Activated naive CD8-positive, alpha-beta T cell treated with anti-CD3 and anti-CD28 coated beads for 36 hours (primary cell): ENCODE results near the gene CYP27B1. TPM values are rescaled to one million over a fixed set of nuclear protein-coding genes. Genes with fewer than 3 reads are reported as not detected.

Source experiments
- DNase-seq: peaks from one replicate; pipeline ENCODE4 v3.0.0; 2021
- H3K27ac Mint-ChIP-seq: one replicate; pipeline ENCODE4 v1.8.0; 2022; ENCODE audit warnings: mild to moderate bottlenecking, moderate library complexity, mixed read lengths
- H3K27me3 Mint-ChIP-seq: one replicate; pipeline ENCODE4 v1.8.0; 2022; ENCODE audit warnings: mild to moderate bottlenecking, mixed read lengths
- H3K36me3 Mint-ChIP-seq: one replicate; pipeline ENCODE4 v1.8.0; 2021; ENCODE audit warnings: mild to moderate bottlenecking, mixed read lengths
- H3K4me1 Mint-ChIP-seq: one replicate; pipeline ENCODE4 v1.8.0; 2021; ENCODE audit warnings: mixed read lengths
- H3K4me3 Mint-ChIP-seq: one replicate; pipeline ENCODE4 v1.8.0; 2022; ENCODE audit warnings: mild to moderate bottlenecking, moderate library complexity, mixed read lengths
- H3K9me3 Mint-ChIP-seq: one replicate; pipeline ENCODE4 v1.8.0; 2022; ENCODE audit warnings: mixed read lengths
- total RNA-seq, 2 experiments: library from RNA; stranded (reverse); gene quantifications; one replicate each; pipeline ENCODE4 v1.2.3, GENCODE V29; 2021

The CYP27B1 gene
- total RNA-seq, 2 experiments from 2014 or later, result 9.6 to 12.0 TPM

DNA sequence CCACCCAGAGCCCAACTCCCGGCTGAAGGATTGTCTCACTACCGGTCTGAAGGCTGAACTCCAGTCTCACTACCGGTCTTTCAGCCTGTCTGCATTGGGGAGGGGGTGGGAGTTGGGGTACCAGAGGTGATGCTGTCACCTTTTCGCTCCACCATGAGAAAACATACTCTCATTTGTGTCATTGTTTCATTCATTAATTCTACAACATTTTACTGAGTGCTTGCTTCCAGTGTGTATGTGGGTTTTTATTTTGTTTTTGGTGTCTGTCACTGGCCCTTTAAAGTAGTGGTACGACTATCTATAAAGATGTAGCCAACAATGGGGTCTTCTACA lies 14.2 kb downstream of the CYP27B1 start:
- peak overlapping the region; percentile 100 for H3K27ac Mint-ChIP-seq
- H3K36me3 Mint-ChIP-seq, result peaks cover 38% of the 10 kb centered on the region
- peaks cover 54% of the 10 kb centered on the region for H3K4me1 Mint-ChIP-seq
- no peaks in the 10 kb centered on the region for H3K27me3 Mint-ChIP-seq
- DNase-seq, result no peak
- H3K9me3 Mint-ChIP-seq, result no peaks in the 10 kb centered on the region
- H3K4me3 Mint-ChIP-seq, result peak overlapping the region; percentile 98

DNA sequence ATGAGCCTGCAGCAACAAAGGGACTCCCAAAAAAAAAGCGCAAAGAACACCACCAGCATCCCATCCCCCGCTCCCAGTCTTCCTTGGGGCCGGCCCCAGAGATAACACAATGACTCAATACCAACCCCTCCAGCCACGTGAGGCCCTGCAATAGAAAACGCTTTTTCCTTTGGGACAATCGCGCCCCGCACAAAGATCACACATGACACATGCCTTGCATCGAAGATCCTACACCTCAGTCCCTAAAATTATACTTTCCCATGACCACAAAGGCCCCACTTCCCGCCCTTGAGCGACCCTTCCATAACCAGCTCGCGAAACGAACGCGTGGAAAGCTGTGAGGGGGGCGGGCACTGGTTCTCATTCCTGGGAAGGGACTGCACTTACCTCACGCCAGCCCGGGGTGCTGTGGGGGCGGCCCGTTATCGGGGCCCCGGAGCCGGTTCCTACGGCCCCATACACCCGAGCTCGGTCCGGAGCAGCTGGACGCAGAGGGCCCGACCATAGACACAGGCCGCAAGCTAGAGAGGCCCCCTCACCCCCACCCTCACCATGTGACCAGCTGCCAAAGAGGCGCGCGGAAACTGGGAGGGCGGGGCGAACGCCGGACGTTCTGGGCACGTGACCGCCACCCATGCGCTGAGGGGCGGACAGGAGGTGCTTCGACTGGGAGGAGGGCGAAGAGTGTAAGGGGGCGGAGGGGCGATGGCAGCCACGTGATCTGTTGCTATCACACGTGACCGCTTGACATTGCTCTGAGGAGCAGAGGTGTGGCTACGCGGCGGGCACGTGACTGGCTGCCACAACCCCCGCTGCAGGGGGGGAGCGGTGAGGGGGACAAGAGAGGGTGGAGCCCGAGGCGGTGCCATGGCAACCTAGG lies 14.8 kb downstream of the CYP27B1 start, which contains the start of gene CDK4:
CDK4 (minus strand) TSS at position 523 of the 880 bp plus-strand sequence. CDS start 593 bp downstream, outside the sequence.
- peak within 1 kb of the TSS; percentile 100 for H3K27ac Mint-ChIP-seq
- peaks cover 57% of the 10 kb centered on the region for H3K4me1 Mint-ChIP-seq
- peak; percentile 99 for DNase-seq
- H3K9me3 Mint-ChIP-seq, result no peaks in the 10 kb centered on the region
- H3K36me3 Mint-ChIP-seq, result peaks cover 42% of the 10 kb centered on the region
- no peaks in the 10 kb centered on the region for H3K27me3 Mint-ChIP-seq
- H3K4me3 Mint-ChIP-seq, result peak within 1 kb of the TSS; percentile 98

- Mint-ChIP-seq H3K4me1 (peaks cover 52% of the 10 kb centered on the region), H3K4me3 (peak overlapping the region; percentile 98), H3K36me3 (peaks cover 38% of the 10 kb centered on the region), H3K27me3 (no peaks in the 10 kb centered on the region), H3K9me3 (no peaks in the 10 kb centered on the region), H3K27ac (peak overlapping the region; percentile 100)
- no peak for DNase-seq
These were observed 15.5 kb downstream of the CYP27B1 start for GRCh38 chr12:57751432-57751787.

GRCh38 chr12:57750561-57751431 lies 16.1 kb downstream of the CYP27B1 start:
- no peak for DNase-seq
- no peaks in the 10 kb centered on the region for H3K27me3 Mint-ChIP-seq
- peak overlapping the region; percentile 100 for H3K27ac Mint-ChIP-seq
- peaks cover 43% of the 10 kb centered on the region for H3K36me3 Mint-ChIP-seq
- peak overlapping the region; percentile 98 for H3K4me3 Mint-ChIP-seq
- H3K4me1 Mint-ChIP-seq, result peaks cover 52% of the 10 kb centered on the region
- H3K9me3 Mint-ChIP-seq, result no peaks in the 10 kb centered on the region

- H3K36me3 Mint-ChIP-seq, result peaks cover 48% of the 10 kb centered on the region
- peak overlapping the region; percentile 60 for H3K27ac Mint-ChIP-seq
- no peak for DNase-seq
These were observed 17.8 kb downstream of the CYP27B1 start for GRCh38 chr12:57749061-57749460.

DNA sequence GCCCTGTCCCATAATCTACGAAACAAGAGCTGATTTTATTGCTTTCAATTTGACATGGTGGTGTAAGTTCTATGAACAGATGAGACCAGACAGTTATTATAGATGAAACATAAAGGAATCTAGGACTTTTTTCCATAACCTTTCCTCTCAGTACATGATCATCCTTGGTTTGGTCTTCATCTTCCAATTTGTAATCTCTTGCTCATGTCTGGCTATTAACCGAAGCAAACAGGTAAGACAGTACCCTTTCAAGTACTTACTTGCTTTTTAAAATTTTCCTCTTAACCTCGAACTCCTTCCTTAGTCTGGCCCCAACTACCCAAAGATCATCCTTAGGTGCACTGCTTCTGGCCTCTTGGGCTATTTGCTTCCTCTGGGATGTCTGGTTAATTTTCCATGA lies 20.9 kb downstream of the CYP27B1 start:
- Mint-ChIP-seq H3K4me1 (peaks cover 54% of the 10 kb centered on the region), H3K27me3 (no peaks in the 10 kb centered on the region), H3K36me3 (peaks cover 37% of the 10 kb centered on the region), H3K27ac (peak overlapping the region; percentile 95), H3K4me3 (peak overlapping the region; percentile 90), H3K9me3 (no peaks in the 10 kb centered on the region)
- DNase-seq, result no peak

More at GRCh38 chr12:57749061-57749460, 17.8 kb downstream of the CYP27B1 start:
- peaks cover 61% of the 10 kb centered on the region for H3K4me1 Mint-ChIP-seq
- no peaks in the 10 kb centered on the region for H3K27me3 Mint-ChIP-seq
- no peaks in the 10 kb centered on the region for H3K9me3 Mint-ChIP-seq
- H3K4me3 Mint-ChIP-seq, result no peak overlapping the region

- H3K27me3 Mint-ChIP-seq, result no peaks in the 10 kb centered on the region
- H3K4me1 Mint-ChIP-seq, result peaks cover 55% of the 10 kb centered on the region
- no peaks in the 10 kb centered on the region for H3K9me3 Mint-ChIP-seq
- peak overlapping the region; percentile 90 for H3K4me3 Mint-ChIP-seq
- peak overlapping the region; percentile 95 for H3K27ac Mint-ChIP-seq
- DNase-seq, result no peak
- peaks cover 31% of the 10 kb centered on the region for H3K36me3 Mint-ChIP-seq
These were observed 21.4 kb downstream of the CYP27B1 start for GRCh38 chr12:57745485-57745881.

DNA sequence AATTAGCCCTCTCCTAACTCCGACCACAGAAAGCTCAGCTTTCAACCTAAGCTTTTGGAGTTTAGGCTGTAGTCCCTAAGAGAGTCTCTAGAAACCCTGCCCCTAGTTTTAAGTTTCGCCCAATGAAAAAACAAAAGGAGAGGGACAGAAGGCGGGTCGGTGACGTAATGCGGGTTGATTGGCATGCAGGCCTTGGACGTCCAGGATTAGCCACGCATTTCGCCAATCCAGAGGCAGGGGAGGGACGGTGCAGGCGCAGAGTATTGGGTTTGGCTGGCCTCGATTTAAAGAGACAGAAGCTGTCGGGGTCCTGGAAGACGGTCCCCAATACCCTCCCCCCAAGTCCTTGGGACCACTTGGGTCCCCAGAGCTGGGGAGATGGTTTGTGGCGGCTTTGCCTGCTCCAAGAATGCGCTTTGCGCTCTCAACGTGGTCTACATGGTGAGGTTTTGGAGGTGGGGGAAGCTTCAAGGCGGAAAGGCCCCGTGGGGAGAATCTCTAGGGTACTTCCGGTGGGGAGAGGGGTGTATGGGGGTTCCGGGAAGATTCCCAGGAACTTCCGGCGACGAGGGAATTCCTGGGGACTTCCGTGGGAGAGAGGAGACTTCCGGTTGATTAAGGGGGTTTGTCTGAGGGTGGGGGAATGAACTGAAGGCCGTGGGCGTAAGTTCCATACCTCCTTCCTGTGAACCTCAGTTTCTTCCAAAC lies 21.9 kb downstream of the CYP27B1 start, which contains the start of gene TSPAN31:
TSPAN31 (plus strand) TSS at position 263 of the 708 bp plus-strand sequence; CDS start at position 379, 116 bp downstream.
- no peaks in the 10 kb centered on the region for H3K27me3 Mint-ChIP-seq
- peak; percentile 92 for DNase-seq
- H3K36me3 Mint-ChIP-seq, result peaks cover 27% of the 10 kb centered on the region
- H3K4me3 Mint-ChIP-seq, result peak within 1 kb of the TSS; percentile 90
- H3K4me1 Mint-ChIP-seq, result peaks cover 53% of the 10 kb centered on the region
- peak within 1 kb of the TSS; percentile 95 for H3K27ac Mint-ChIP-seq
- no peaks in the 10 kb centered on the region for H3K9me3 Mint-ChIP-seq

- Mint-ChIP-seq H3K4me3 (peak overlapping the region; percentile 90), H3K9me3 (no peaks in the 10 kb centered on the region), H3K36me3 (peaks cover 26% of the 10 kb centered on the region), H3K4me1 (peaks cover 59% of the 10 kb centered on the region), H3K27ac (peak overlapping the region; percentile 95), H3K27me3 (no peaks in the 10 kb centered on the region)
- DNase-seq, result peak; percentile 70
These were observed 22.6 kb downstream of the CYP27B1 start for GRCh38 chr12:57744194-57744776.

GRCh38 chr12:57743769-57744168 lies 23.1 kb downstream of the CYP27B1 start:
- no peaks in the 10 kb centered on the region for H3K9me3 Mint-ChIP-seq
- no peaks in the 10 kb centered on the region for H3K27me3 Mint-ChIP-seq
- H3K36me3 Mint-ChIP-seq, result peaks cover 21% of the 10 kb centered on the region
- peak overlapping the region; percentile 90 for H3K4me3 Mint-ChIP-seq
- H3K4me1 Mint-ChIP-seq, result peaks cover 60% of the 10 kb centered on the region
- DNase-seq, result no peak
- peak overlapping the region; percentile 95 for H3K27ac Mint-ChIP-seq

- Mint-ChIP-seq H3K36me3 (peaks cover 11% of the 10 kb centered on the region), H3K4me3 (peak overlapping the region; percentile 94), H3K9me3 (no peaks in the 10 kb centered on the region), H3K27me3 (no peaks in the 10 kb centered on the region), H3K4me1 (peaks cover 54% of the 10 kb centered on the region), H3K27ac (peak overlapping the region; percentile 87)
- peak; percentile 77 for DNase-seq
These were observed 24.8 kb downstream of the CYP27B1 start for GRCh38 chr12:57741844-57742738.

- peaks cover 58% of the 10 kb centered on the region for H3K4me1 Mint-ChIP-seq
- peaks cover 13% of the 10 kb centered on the region for H3K36me3 Mint-ChIP-seq
- H3K9me3 Mint-ChIP-seq, result no peaks in the 10 kb centered on the region
- H3K27ac Mint-ChIP-seq, result peak overlapping the region; percentile 87
- H3K27me3 Mint-ChIP-seq, result no peaks in the 10 kb centered on the region
- peak overlapping the region; percentile 94 for H3K4me3 Mint-ChIP-seq
- no peak for DNase-seq
These were observed 25.5 kb downstream of the CYP27B1 start for GRCh38 chr12:57741413-57741789.

DNA sequence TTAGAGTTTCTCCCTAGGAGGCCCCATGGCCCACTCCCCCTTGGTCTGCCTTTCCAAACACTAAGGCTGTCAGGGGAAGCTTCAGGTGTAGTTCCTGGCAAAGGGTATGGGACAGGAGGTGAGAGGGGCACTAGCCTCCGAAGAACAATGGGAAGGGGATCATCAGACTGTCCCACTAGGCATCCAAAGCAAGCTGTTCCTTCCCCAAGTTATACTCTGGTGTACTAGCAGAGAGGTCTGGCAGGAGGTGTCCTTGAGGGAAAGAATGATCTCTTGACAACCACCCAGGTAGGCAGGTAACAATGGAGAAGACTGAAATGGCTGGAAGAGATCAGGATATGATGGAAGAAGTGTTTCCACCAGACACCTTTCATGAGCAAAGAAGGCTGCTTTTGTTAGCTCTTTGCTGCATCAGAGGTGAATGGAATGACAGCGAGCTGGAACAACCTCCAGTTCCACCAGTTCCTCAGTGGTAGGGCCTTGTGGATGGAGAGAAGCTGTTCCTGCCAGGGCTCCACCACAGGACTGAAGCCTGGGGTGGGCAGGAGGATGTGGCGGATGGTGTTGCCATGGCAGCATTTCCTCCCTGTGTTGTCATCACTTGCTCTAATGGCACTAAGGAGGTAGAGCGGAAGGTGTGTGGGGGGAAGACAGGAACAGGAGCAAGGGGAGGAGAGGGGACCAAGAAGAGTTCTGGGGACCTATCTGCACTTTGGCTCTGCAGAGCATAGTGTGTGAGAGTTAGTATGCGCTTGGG lies 26.0 kb downstream of the CYP27B1 start:
- DNase-seq, result peak; percentile 79
- peaks cover 55% of the 10 kb centered on the region for H3K4me1 Mint-ChIP-seq
- H3K36me3 Mint-ChIP-seq, result peaks cover 10% of the 10 kb centered on the region
- no peaks in the 10 kb centered on the region for H3K9me3 Mint-ChIP-seq
- H3K4me3 Mint-ChIP-seq, result peak overlapping the region; percentile 94
- H3K27me3 Mint-ChIP-seq, result no peaks in the 10 kb centered on the region
- H3K27ac Mint-ChIP-seq, result peak overlapping the region; percentile 87
